ENCODE data around the gene KRT1. TPM values are rescaled to one million over a fixed set of nuclear protein-coding genes. Genes with fewer than 3 reads are reported as not detected.

The KRT1 gene
- total RNA-seq, 2 donors from 2014 or later = 0.83 to 3.1 TPM

- DNase-seq (no peak), ATAC-seq (no peak)
- Mint-ChIP-seq H3K4me1 (peaks cover 25% of the 10 kb centered on the region), H3K27ac (no peak overlapping the region), H3K27me3 (peaks cover 52% of the 10 kb centered on the region), H3K4me3 (no peak overlapping the region), H3K36me3 (ENCODE audit: low read depth) (peaks cover 6% of the 10 kb centered on the region)
- H3K9me3 ChIP-seq (ENCODE audit: control insufficient read depth, low read length, poor library complexity, severe bottlenecking) = no peaks in the 10 kb centered on the region
These were observed 5.2 kb upstream of the KRT1 start for GRCh38 chr12:52685406-52685890.

- H3K27ac Mint-ChIP-seq = no peak overlapping the region
- no peaks in the 10 kb centered on the region for H3K9me3 ChIP-seq (ENCODE audit: control insufficient read depth, low read length, poor library complexity, severe bottlenecking)
- no peak overlapping the region for H3K4me3 Mint-ChIP-seq
- ATAC-seq (no peak), DNase-seq (no peak)
- H3K27me3 Mint-ChIP-seq = peaks cover 56% of the 10 kb centered on the region
- peaks cover 23% of the 10 kb centered on the region for H3K4me1 Mint-ChIP-seq
- H3K36me3 Mint-ChIP-seq (ENCODE audit: low read depth) = peaks cover 6% of the 10 kb centered on the region
These were observed 4.2 kb upstream of the KRT1 start for GRCh38 chr12:52684431-52684830.

GRCh38 chr12:52683575-52684300 is 3.5 kb upstream of the KRT1 start:
- H3K36me3 Mint-ChIP-seq (ENCODE audit: low read depth) = peaks cover 6% of the 10 kb centered on the region

GRCh38 chr12:52682938-52683574 is 2.8 kb upstream of the KRT1 start:
- Mint-ChIP-seq H3K4me3 (no peak overlapping the region), H3K4me1 (peaks cover 21% of the 10 kb centered on the region), H3K27me3 (peaks cover 47% of the 10 kb centered on the region), H3K27ac (no peak overlapping the region), H3K36me3 (ENCODE audit: low read depth) (peaks cover 6% of the 10 kb centered on the region)
- no peaks in the 10 kb centered on the region for H3K9me3 ChIP-seq (ENCODE audit: control insufficient read depth, low read length, poor library complexity, severe bottlenecking)
- no peak for ATAC-seq
- no peak for DNase-seq

More at GRCh38 chr12:52683575-52684300, 3.5 kb upstream of the KRT1 start:
- H3K4me1 Mint-ChIP-seq = peaks cover 21% of the 10 kb centered on the region
- H3K27ac Mint-ChIP-seq = no peak overlapping the region
- H3K9me3 ChIP-seq (ENCODE audit: control insufficient read depth, low read length, poor library complexity, severe bottlenecking) = no peaks in the 10 kb centered on the region
- DNase-seq (no peak), ATAC-seq (no peak)
- H3K27me3 Mint-ChIP-seq = peaks cover 54% of the 10 kb centered on the region
- H3K4me3 Mint-ChIP-seq = no peak overlapping the region

GRCh38 chr12:52682381-52682660 is 2.1 kb upstream of the KRT1 start:
- ATAC-seq = no peak
- DNase-seq = no peak
- Mint-ChIP-seq H3K27ac (no peak overlapping the region), H3K4me1 (peaks cover 16% of the 10 kb centered on the region), H3K4me3 (no peak overlapping the region), H3K36me3 (ENCODE audit: low read depth) (peaks cover 5% of the 10 kb centered on the region), H3K27me3 (peaks cover 43% of the 10 kb centered on the region)
- H3K9me3 ChIP-seq (ENCODE audit: control insufficient read depth, low read length, poor library complexity, severe bottlenecking) = no peaks in the 10 kb centered on the region

DNA sequence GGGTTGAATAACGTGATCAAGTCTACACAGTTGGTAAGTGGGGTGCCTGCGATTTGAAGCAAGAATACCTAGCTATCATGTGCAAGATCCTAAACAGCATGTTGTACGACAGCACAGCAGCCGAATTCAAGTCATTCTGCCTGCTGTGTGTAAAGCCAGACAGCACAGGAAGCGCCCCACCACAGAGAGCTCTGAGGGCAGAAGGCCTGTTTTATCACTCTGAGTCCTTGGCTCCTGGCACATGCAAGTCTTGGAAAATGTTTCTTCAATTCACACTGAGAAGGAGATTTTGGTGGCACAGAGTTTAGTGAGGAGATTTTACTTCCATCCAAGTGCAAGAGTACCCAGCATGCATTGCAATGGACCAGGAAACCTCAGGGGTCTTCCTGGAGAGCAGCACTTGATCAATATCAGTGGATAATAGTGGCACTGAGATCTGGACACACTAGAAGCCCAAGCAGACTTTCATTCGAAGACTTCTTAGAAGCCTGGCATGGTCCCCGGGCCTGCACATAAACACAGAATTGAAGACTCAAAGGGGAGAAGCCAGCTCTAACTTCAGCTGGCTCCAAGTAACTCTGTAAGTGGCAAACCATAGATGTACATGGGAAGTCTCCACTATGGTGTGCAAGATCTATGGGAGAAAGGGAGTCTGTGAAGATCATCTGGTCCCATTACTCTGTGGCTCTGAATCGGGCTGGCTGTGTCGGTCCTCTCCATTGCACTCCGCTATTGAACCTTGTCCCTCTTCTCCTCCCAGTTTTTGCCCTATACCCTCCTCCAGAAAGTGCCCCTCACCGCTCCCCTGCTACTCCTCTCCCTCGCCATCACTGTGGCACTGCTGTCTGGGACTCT is 1.5 kb upstream of the KRT1 start:
- Mint-ChIP-seq H3K27me3 (peaks cover 37% of the 10 kb centered on the region), H3K36me3 (ENCODE audit: low read depth) (peaks cover 3% of the 10 kb centered on the region), H3K27ac (no peak overlapping the region), H3K4me1 (peaks cover 14% of the 10 kb centered on the region), H3K4me3 (no peak overlapping the region)
- peak; percentile 79 for ATAC-seq
- no peak for DNase-seq
- no peaks in the 10 kb centered on the region for H3K9me3 ChIP-seq (ENCODE audit: control insufficient read depth, low read length, poor library complexity, severe bottlenecking)

- Mint-ChIP-seq H3K4me1 (peaks cover 11% of the 10 kb centered on the region), H3K4me3 (no peak overlapping the region), H3K27ac (no peak overlapping the region), H3K27me3 (peaks cover 32% of the 10 kb centered on the region), H3K36me3 (ENCODE audit: low read depth) (peaks cover 5% of the 10 kb centered on the region)
- DNase-seq = no peak
- ATAC-seq = no peak
- no peaks in the 10 kb centered on the region for H3K9me3 ChIP-seq (ENCODE audit: control insufficient read depth, low read length, poor library complexity, severe bottlenecking)
These were observed 332 bp downstream of the KRT1 start for GRCh38 chr12:52679875-52680274.

DNA sequence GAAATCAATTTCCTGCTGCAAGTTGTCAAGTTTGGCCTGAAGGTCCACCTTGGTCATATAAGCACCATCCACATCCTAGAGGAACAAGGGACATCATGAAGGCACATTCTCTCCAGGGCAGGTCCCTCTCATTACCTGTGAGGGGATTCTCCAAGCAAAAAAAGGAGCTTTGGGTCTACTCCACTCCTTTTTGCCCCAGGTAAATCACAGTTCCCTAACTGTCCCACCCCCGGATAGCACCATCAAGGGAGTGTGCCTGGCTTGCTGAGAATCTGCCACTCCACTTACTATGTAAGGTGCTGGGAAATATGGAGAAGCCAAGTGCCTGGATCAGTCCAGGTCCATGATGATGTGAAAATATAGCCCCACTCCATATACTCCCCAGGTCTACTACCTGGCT is 2.5 kb downstream of the KRT1 start:
- no peaks in the 10 kb centered on the region for H3K9me3 ChIP-seq (ENCODE audit: control insufficient read depth, low read length, poor library complexity, severe bottlenecking)
- Mint-ChIP-seq H3K27me3 (peaks cover 25% of the 10 kb centered on the region), H3K4me1 (peaks cover 9% of the 10 kb centered on the region), H3K27ac (no peak overlapping the region), H3K4me3 (no peak overlapping the region), H3K36me3 (ENCODE audit: low read depth) (peaks cover 4% of the 10 kb centered on the region)
- no peak for ATAC-seq
- no peak for DNase-seq

GRCh38 chr12:52677126-52677525 is 3.1 kb downstream of the KRT1 start:
- peaks cover 9% of the 10 kb centered on the region for H3K4me1 Mint-ChIP-seq
- no peak overlapping the region for H3K4me3 Mint-ChIP-seq
- ATAC-seq = no peak
- peaks cover 20% of the 10 kb centered on the region for H3K27me3 Mint-ChIP-seq
- peaks cover 4% of the 10 kb centered on the region for H3K36me3 Mint-ChIP-seq (ENCODE audit: low read depth)
- no peak for DNase-seq
- H3K9me3 ChIP-seq (ENCODE audit: control insufficient read depth, low read length, poor library complexity, severe bottlenecking) = no peaks in the 10 kb centered on the region
- no peak overlapping the region for H3K27ac Mint-ChIP-seq

DNA sequence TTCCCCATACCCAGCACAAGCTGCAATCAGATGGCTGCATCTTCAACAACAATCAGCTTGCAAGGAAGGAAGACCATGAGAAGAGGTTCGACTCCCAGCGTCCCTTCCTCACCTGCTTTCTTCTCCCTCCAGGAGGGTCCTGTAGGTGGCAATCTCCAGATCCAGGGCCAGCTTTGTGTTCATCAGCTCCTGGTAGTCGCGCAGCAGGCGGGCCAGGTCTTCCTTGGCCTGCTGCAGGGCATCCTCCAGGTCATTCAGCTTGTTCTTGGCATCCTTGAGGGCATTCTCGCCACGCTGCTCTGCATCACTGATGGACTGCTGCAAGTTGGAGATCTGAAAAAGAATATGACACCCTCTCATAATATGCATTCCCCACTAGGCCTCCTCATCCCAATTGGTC is 4.0 kb downstream of the KRT1 start:
- Mint-ChIP-seq H3K27ac (no peak overlapping the region), H3K27me3 (peaks cover 18% of the 10 kb centered on the region), H3K4me1 (peaks cover 4% of the 10 kb centered on the region), H3K36me3 (ENCODE audit: low read depth) (peaks cover 4% of the 10 kb centered on the region), H3K4me3 (no peak overlapping the region)
- DNase-seq (no peak), ATAC-seq (no peak)
- H3K9me3 ChIP-seq (ENCODE audit: control insufficient read depth, low read length, poor library complexity, severe bottlenecking) = no peaks in the 10 kb centered on the region

GRCh38 chr12:52675301-52675701 is 4.9 kb downstream of the KRT1 start:
- Mint-ChIP-seq H3K27me3 (peaks cover 13% of the 10 kb centered on the region), H3K4me1 (no peaks in the 10 kb centered on the region), H3K27ac (no peak overlapping the region), H3K4me3 (no peak overlapping the region), H3K36me3 (ENCODE audit: low read depth) (peaks cover 4% of the 10 kb centered on the region)
- H3K9me3 ChIP-seq (ENCODE audit: control insufficient read depth, low read length, poor library complexity, severe bottlenecking) = no peaks in the 10 kb centered on the region
- no peak for DNase-seq
- no peak for ATAC-seq

- no peak for ATAC-seq
- no peaks in the 10 kb centered on the region for H3K9me3 ChIP-seq (ENCODE audit: control insufficient read depth, low read length, poor library complexity, severe bottlenecking)
- no peaks in the 10 kb centered on the region for H3K4me1 Mint-ChIP-seq
- no peak for DNase-seq
- H3K4me3 Mint-ChIP-seq = no peak overlapping the region
- H3K27me3 Mint-ChIP-seq = peaks cover 14% of the 10 kb centered on the region
- H3K27ac Mint-ChIP-seq = no peak overlapping the region
- peaks cover 4% of the 10 kb centered on the region for H3K36me3 Mint-ChIP-seq (ENCODE audit: low read depth)
These were observed 5.8 kb downstream of the KRT1 start for GRCh38 chr12:52674433-52674775.

- no peaks in the 10 kb centered on the region for H3K4me1 Mint-ChIP-seq
- ATAC-seq = no peak
- H3K27me3 Mint-ChIP-seq = peaks cover 16% of the 10 kb centered on the region
- H3K4me3 Mint-ChIP-seq = no peak overlapping the region
- DNase-seq = no peak
- no peaks in the 10 kb centered on the region for H3K9me3 ChIP-seq (ENCODE audit: control insufficient read depth, low read length, poor library complexity, severe bottlenecking)
- no peak overlapping the region for H3K27ac Mint-ChIP-seq
- H3K36me3 Mint-ChIP-seq (ENCODE audit: low read depth) = peaks cover 4% of the 10 kb centered on the region
These were observed 6.3 kb downstream of the KRT1 start for GRCh38 chr12:52673713-52674432.
